Trophoblast cell (in vitro differentiated cells and primary cell): Measurements from ENCODE around the gene NPIPA7.
"Not testable (repeated sequence)": the region's sequence is repeated elsewhere in the genome, so short reads cannot be mapped to it uniquely, and the experiment has no call there.

Source experiments
- DNase-seq, 2 donors: peaks; one replicate each; pipeline ENCODE4 v3.0.0-alpha.2; 2016
- H2AFZ ChIP-seq: 2 replicates; pipeline ENCODE4 v1.6.1; 2013; ENCODE audit warnings: low read length, moderate library complexity, mild to moderate bottlenecking; ENCODE audit not compliant: insufficient read depth, poor library complexity
- H2AK5ac ChIP-seq: 2 replicates; pipeline ENCODE4 v1.6.1; 2013; ENCODE audit warnings: mild to moderate bottlenecking, low read length
- H2BK120ac ChIP-seq: 2 replicates; pipeline ENCODE4 v1.6.1; 2013; ENCODE audit warnings: low read length, mild to moderate bottlenecking, moderate library complexity; ENCODE audit not compliant: insufficient read depth, poor library complexity
- H2BK12ac ChIP-seq: 2 replicates; pipeline ENCODE4 v1.6.1; 2013; ENCODE audit warnings: mild to moderate bottlenecking, low read length, moderate library complexity
- H2BK5ac ChIP-seq: 2 replicates; pipeline ENCODE4 v1.6.1; 2013; ENCODE audit warnings: low read length, low read depth, moderate library complexity, mild to moderate bottlenecking; ENCODE audit not compliant: poor library complexity
- H3K14ac ChIP-seq: 2 replicates; pipeline ENCODE4 v1.6.1; 2013; ENCODE audit warnings: mild to moderate bottlenecking, low read length
- H3K18ac ChIP-seq: 2 replicates; pipeline ENCODE4 v1.6.1; 2013; ENCODE audit warnings: mild to moderate bottlenecking, low read length
- H3K23ac ChIP-seq: 2 replicates; pipeline ENCODE4 v1.6.1; 2013; ENCODE audit warnings: low read length
- H3K27ac ChIP-seq: 2 replicates; pipeline ENCODE4 v1.5.1; 2013; ENCODE audit warnings: low read depth, mild to moderate bottlenecking, inconsistent platforms, low read length, moderate library complexity
- H3K27me3 ChIP-seq: 2 replicates; pipeline ENCODE4 v1.6.1; 2013; ENCODE audit warnings: inconsistent platforms, mild to moderate bottlenecking, low read length, moderate library complexity; ENCODE audit not compliant: insufficient read depth
- H3K36me3 ChIP-seq, 2 experiments: 1 replicate in 1 of 2; 2 replicates in 1 of 2; pipeline ENCODE4 v1.6.1; 2013; ENCODE audit warnings: low read length in 2 of 2, mild to moderate bottlenecking in 2 of 2, moderate library complexity in 1 of 2; ENCODE audit not compliant: insufficient read depth in 2 of 2, control insufficient read depth in 1 of 2
- H3K4ac ChIP-seq: 2 replicates; pipeline ENCODE4 v1.6.1; 2013; ENCODE audit warnings: low read depth, mild to moderate bottlenecking, low read length, moderate library complexity
- H3K4me1 ChIP-seq, 2 experiments: 1 replicate in 1 of 2; 2 replicates in 1 of 2; pipeline ENCODE4 v1.6.1; 2013; ENCODE audit warnings: low read length in 2 of 2, mild to moderate bottlenecking in 2 of 2, moderate library complexity in 1 of 2; ENCODE audit not compliant: insufficient read depth in 2 of 2, control insufficient read depth in 1 of 2
- H3K4me2 ChIP-seq: 2 replicates; pipeline ENCODE4 v1.6.1; 2013; ENCODE audit warnings: inconsistent platforms, mild to moderate bottlenecking, low read length, moderate library complexity
- H3K4me3 ChIP-seq: 2 replicates; pipeline ENCODE4 v1.5.1; 2013; ENCODE audit warnings: mild to moderate bottlenecking, low read depth, low read length, inconsistent platforms
- H3K79me1 ChIP-seq: one replicate; pipeline ENCODE4 v1.6.1; 2013; ENCODE audit warnings: low read length
- H3K79me2 ChIP-seq: 2 replicates; pipeline ENCODE4 v1.6.1; 2013; ENCODE audit warnings: low read length, mild to moderate bottlenecking; ENCODE audit not compliant: control insufficient read depth, insufficient read depth, poor library complexity
- H3K9ac ChIP-seq: 2 replicates; pipeline ENCODE4 v1.6.1; 2013; ENCODE audit warnings: mild to moderate bottlenecking, low read length
- H3K9me3 ChIP-seq: 2 replicates; pipeline ENCODE4 v1.6.1; 2013; ENCODE audit warnings: low read depth, mild to moderate bottlenecking, control low read depth, inconsistent platforms, low read length; ENCODE audit not compliant: insufficient read depth
- H4K12ac ChIP-seq: 2 replicates; pipeline ENCODE4 v1.6.1; 2013; ENCODE audit warnings: low read depth, mild to moderate bottlenecking, low read length, moderate library complexity
- H4K8ac ChIP-seq: 2 replicates; pipeline ENCODE4 v1.6.1; 2013; ENCODE audit warnings: low read depth, mild to moderate bottlenecking, low read length, moderate library complexity
- H4K91ac ChIP-seq: one replicate; pipeline ENCODE4 v1.6.1; 2013; ENCODE audit warnings: low read depth, mild to moderate bottlenecking, low read length, moderate library complexity
- WGBS: extraction: QIAGEN DNeasy Blood & Tissue Kit; methylation state at CpG from one replicate; pipeline ENCODE4 v1.1.7; 2013; ENCODE audit warnings: missing lambda C conversion rate; ENCODE audit not compliant: insufficient read length, insufficient coverage; ENCODE audit errors: extremely low coverage; 5-methylcytosine and 5-hydroxymethylcytosine counted together

NPIPA7 gene

DNA sequence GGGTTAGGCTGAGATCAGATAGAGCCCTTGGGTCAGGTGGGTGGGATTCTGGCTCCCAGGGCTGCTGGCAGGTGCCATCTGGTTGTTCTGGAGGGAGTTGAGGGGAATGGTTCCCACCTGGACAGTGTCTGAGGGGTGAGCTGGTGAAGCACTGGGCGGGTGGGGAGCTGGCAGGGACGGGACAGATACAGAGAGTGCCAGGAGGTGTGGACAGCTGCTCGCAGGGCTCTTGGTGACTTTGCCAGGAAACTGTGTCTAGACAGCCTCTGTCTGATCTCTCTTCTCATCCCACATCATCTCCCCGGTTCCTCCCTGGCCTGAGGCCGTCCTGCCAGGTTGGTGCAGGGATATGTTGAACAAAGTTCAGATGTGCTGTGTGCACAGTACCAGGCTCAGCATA, 38.1 kb downstream of the NPIPA7 start:
- H3K4me1 ChIP-seq, H3K14ac ChIP-seq, H4K8ac ChIP-seq, H2BK5ac ChIP-seq, H2AFZ ChIP-seq, H3K18ac ChIP-seq, H3K27ac ChIP-seq, H3K79me1 ChIP-seq, H3K36me3 ChIP-seq, H3K4ac ChIP-seq, H3K9me3 ChIP-seq, H2BK120ac ChIP-seq, H3K4me3 ChIP-seq, H2BK12ac ChIP-seq, H3K9ac ChIP-seq, H4K91ac ChIP-seq, H4K12ac ChIP-seq, H3K79me2 ChIP-seq, H3K27me3 ChIP-seq, H3K4me2 ChIP-seq, DNase-seq, H2AK5ac ChIP-seq, H3K23ac ChIP-seq: not testable (repeated sequence)
- WGBS, result no CpG with 5 or more reads among the region's 5 CpGs

DNA sequence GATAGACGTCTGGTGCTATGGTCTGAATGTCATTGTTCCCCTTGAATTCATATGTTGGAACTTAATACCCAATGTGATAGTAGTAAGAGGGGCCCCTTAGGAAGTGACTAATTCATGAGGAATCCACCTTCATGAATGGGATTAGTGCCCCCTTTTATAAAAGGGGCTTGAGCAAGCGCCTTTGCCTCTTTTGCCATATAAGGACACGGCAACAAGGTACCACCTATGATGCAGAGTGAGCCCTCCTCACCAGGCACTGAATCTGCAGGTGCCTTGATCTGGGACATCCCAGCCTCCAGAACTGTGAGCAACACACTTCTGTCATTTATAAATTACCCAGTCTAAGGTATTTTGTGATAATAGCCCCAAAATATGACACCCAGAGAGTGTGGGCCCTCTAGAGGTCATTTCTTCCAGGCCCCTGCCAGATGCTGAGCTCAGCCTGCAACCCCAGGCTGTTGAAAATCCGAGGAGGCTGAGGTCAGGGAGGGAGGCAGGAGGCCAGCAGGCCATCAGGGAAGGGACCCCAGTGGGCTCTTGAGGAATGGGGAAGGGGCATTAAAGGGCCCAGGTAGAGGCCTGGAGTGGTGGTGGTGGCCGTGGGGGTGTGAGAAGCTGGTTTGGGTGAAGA, 39.1 kb downstream of the NPIPA7 start:
- H3K27ac ChIP-seq, H3K14ac ChIP-seq, H3K4me1 ChIP-seq, H2BK120ac ChIP-seq, H3K23ac ChIP-seq, H2AFZ ChIP-seq, H3K9ac ChIP-seq, H3K4me3 ChIP-seq, DNase-seq, H3K27me3 ChIP-seq, H3K79me1 ChIP-seq, H4K8ac ChIP-seq, H2BK12ac ChIP-seq, H3K4ac ChIP-seq, H4K12ac ChIP-seq, H3K4me2 ChIP-seq, H2AK5ac ChIP-seq, H4K91ac ChIP-seq, H3K9me3 ChIP-seq, H3K79me2 ChIP-seq, H2BK5ac ChIP-seq, H3K36me3 ChIP-seq, H3K18ac ChIP-seq: not testable (repeated sequence)
- WGBS, result no CpG with 5 or more reads among the region's 5 CpGs

DNA sequence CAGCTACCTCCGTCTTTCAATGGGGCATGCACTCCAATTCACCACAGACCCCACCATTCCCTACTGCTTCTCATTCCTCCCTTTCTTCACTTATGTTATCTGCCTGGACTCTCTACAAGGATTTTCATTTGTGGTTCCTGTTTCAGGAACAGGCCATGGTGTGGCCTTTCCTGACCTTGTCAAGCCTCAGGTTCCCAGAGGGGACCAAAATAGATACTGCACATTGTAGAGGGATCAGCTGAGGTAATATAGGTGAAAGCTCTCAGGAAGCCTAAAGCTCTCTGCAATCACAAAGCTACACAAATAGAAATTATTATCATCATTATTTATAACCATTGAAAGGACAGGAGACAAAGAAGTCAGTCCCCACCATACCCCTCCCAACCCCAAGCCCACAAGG, 41.6 kb downstream of the NPIPA7 start:
- not testable (repeated sequence) for H2BK12ac ChIP-seq, H3K4me2 ChIP-seq, H3K4ac ChIP-seq, H4K8ac ChIP-seq, H3K9ac ChIP-seq, H3K4me3 ChIP-seq, H2AFZ ChIP-seq, DNase-seq, H3K4me1 ChIP-seq, H2BK5ac ChIP-seq, H3K9me3 ChIP-seq, H3K79me1 ChIP-seq, H3K14ac ChIP-seq, H3K36me3 ChIP-seq, H4K12ac ChIP-seq, H3K27ac ChIP-seq, H3K27me3 ChIP-seq, H2BK120ac ChIP-seq, H3K79me2 ChIP-seq, H3K18ac ChIP-seq, H2AK5ac ChIP-seq, H4K91ac ChIP-seq, H3K23ac ChIP-seq
- WGBS, result no CpG with 5 or more reads among the region's 1 CpG

DNA sequence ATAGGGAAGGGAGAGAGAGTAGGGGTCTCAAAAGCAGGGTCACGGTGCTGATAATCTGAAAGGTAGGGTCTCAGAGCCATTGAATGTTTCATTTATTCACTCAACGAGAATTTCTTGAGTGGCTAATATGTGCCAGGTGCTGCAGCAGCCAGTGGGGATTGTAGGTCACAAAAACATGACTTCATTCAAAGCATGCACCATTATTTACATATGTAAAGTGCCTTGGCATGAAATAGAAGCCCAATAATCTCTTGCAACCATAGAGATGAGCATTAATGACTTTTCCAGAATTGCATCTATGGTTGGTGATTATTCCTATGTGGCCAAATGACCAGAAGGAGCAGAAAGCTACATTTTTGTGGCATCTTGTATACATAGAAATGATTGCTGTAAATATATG, 46.2 kb downstream of the NPIPA7 start:
- H3K9ac ChIP-seq, H3K36me3 ChIP-seq, H4K12ac ChIP-seq, H2AFZ ChIP-seq, H3K23ac ChIP-seq, H3K18ac ChIP-seq, H2BK12ac ChIP-seq, H3K4me3 ChIP-seq, H2BK120ac ChIP-seq, H3K4ac ChIP-seq, H3K79me2 ChIP-seq, H4K91ac ChIP-seq, DNase-seq, H3K9me3 ChIP-seq, H4K8ac ChIP-seq, H3K4me1 ChIP-seq, H3K14ac ChIP-seq, H3K27me3 ChIP-seq, H2AK5ac ChIP-seq, H3K27ac ChIP-seq, H2BK5ac ChIP-seq, H3K79me1 ChIP-seq, H3K4me2 ChIP-seq: not testable (repeated sequence)
- WGBS, result no CpG with 5 or more reads among the region's 2 CpGs
